Tongue (tissue), 2 donors: ENCODE data around the gene APOOL. TPM values are rescaled to one million over a fixed set of nuclear protein-coding genes. Genes with fewer than 3 reads are reported as not detected.
"Not testable (repeated sequence)": the region's sequence is repeated elsewhere in the genome, so short reads cannot be mapped to it uniquely, and the experiment has no call there.

Experiments used
- DNase-seq: peaks from one replicate; pipeline ENCODE4 v3.0.0-alpha.2; 2015
- total RNA-seq: library from RNA; depleted of rRNA; stranded (reverse); fragments of >200 nt; gene quantifications from one replicate; pipeline ENCODE4 v1.2.3, GENCODE V29; 2014

Gene APOOL, protein sequence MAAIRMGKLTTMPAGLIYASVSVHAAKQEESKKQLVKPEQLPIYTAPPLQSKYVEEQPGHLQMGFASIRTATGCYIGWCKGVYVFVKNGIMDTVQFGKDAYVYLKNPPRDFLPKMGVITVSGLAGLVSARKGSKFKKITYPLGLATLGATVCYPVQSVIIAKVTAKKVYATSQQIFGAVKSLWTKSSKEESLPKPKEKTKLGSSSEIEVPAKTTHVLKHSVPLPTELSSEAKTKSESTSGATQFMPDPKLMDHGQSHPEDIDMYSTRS
- 8.7 TPM for total RNA-seq

DNA sequence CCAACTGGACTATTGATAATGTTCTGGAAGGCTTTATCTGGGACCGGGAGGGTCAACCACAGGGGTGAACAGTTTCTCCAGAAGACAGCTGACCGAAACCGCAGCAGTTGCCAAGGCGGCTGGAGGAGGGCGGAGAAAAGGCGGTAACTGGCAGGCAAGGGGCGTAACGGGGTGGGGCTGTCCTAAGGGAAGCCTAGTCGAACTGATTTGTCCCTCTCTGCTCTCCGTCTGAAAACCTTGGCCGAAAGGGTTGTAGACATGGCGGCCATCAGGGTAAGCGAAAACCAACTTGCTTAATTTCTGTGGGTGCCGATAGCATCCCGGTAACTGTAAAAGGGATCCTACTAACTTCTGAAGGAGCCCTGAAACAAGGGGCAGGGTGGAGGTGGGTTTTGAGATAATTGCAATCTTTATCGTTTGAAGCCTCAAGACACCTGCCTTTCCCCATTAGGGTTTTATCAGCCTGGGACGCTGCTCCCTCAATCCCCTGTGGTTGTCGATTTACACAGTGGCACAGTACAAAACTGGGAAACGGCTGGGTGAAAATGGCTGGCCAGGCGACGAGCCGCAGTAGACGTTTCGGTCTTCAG, at the start of gene APOOL:
APOOL (plus strand) TSS at position 223 of the 590 bp plus-strand sequence; CDS start at position 259, 36 bp downstream.
- peak; percentile 94 for DNase-seq

DNA sequence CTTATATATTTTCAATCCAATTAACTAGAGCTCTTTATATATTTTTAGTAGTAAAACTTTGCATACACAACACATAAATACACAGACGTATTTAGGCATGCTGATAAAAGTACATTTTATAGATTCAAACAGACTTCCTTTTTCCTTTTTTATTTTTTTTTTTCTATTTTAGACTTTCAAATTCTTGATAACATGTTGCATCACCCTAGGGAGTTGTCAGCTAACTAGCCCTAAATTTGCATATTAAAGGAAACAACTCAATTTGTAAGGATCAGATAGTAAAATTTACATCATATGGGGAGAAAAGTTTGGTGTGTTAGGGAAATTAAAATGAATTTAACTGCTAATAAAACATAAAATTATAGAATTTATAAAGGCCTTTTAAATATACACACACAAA, 47.4 kb upstream of the APOOL start:
- DNase-seq = no peak

DNA sequence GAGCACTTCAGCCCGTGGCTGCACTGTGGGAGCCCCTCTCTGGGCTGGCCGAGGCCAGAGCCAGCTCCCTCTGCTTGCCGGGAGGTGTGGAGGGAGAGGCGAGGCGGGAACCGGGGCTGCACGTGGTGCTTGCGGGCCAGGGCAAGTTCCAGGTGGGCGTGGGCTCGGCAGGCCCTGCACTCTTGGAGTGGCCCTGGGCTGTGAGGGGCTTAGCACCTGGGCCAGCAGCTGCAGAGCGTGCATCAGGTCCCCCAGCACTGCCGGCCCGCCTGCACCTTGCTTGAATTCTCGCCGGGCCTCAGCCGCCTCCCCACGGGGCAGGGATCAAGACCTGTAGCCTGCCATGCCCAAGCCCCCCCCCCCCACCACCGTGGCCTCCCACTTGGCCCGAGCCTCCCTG, 28.9 kb upstream of the APOOL start:
- no peak for DNase-seq

GRCh38 chrX:84991739-84992138, 11.9 kb upstream of the APOOL start:
- not testable (repeated sequence) for DNase-seq

DNA sequence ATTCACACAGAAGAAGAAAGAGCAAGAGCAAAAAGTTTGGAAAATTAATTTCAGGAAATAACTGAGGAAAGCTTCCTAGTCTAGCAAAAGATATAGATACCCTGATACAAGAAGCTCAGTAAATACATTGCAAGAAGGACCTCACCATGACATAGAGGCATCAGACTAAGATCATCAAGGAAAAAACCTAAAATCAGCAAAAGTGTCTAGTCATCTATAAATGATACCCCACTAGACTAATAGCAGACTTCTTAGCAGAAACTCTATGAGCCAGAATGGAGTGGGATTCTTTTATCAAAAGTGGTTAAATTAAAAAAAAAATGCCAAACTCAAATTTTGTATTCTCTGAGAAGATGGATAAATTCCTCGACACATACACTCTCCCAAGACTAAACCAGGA, 10.5 kb upstream of the APOOL start:
- no peak for DNase-seq

DNA sequence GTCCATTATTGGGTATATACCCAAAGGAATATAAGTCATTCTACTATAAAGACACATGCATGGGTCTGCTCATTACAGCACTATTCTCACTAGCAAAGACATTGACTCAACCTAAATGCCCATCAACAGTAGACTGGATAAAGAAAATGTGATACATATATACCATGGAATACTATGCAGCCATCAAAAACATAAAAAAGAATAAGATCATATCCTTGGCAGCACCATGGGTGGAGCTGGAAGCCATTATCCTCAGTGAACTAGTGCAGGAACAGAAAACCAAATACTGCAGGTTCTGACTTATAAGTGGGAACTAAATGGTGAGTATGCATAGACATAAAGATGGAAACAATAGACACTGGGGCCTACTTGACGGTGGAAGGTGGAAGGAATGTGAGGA, 2.3 kb upstream of the APOOL start:
- DNase-seq = no peak

- DNase-seq = no peak
Observed at GRCh38 chrX:85004255-85004654, 578 bp downstream of the APOOL start.

GRCh38 chrX:85012098-85012497, 8.4 kb downstream of the APOOL start:
- no peak for DNase-seq

- DNase-seq = not testable (repeated sequence)
Observed at GRCh38 chrX:85015351-85015750, 11.7 kb downstream of the APOOL start.

- no peak for DNase-seq
Observed at GRCh38 chrX:85017721-85018120, 14.0 kb downstream of the APOOL start.

- no peak for DNase-seq
Observed at GRCh38 chrX:85018471-85018870, 14.8 kb downstream of the APOOL start.

- DNase-seq = no peak
Observed at GRCh38 chrX:85020216-85020615, 16.5 kb downstream of the APOOL start.

- no peak for DNase-seq
Observed at GRCh38 chrX:85024044-85024443, 20.4 kb downstream of the APOOL start.

DNA sequence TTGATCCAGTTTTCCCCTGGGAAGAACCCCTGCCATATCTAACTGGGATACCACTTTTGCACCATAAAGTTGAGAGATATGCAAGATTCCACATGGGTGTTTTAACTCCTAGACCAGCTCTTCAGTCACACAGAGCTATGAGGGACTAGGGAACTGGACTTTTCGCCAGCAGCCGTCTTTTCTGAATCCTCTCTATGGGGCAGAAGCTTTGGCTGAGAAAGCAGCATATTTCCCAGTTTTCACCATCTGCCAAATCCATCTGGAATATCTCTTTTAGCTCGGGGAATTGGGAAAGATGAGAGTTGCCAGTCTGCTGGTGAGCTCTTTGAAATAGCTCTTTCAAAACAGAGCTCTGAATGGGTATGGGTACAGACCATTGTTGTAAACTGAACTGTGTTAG, 20.9 kb downstream of the APOOL start:
- no peak for DNase-seq

DNA sequence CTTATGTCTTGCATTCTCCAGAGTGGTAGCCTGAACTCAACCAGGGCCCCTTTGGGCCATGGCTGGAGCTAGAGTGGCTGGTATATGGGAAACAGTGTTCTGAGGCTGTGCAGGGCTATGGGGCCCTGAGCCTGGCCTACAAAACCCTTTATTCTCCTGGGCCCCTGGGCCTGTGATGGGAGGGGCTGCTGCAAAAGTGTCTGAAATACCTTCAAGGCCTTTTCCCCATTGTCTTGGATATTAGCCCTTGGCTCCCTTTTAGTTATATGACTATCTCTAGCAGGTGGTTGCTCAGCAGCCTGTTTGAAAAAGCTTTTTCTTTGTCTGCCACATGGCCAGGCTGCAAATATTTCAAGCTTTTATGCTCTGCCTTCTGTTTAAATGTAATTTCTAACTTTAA, 22.5 kb downstream of the APOOL start:
- no peak for DNase-seq

GRCh38 chrX:85029043-85029442, 25.4 kb downstream of the APOOL start:
- no peak for DNase-seq

GRCh38 chrX:85031505-85031904, 27.8 kb downstream of the APOOL start:
- no peak for DNase-seq

- no peak for DNase-seq
Observed at GRCh38 chrX:85037114-85037513, 33.4 kb downstream of the APOOL start.

- no peak for DNase-seq
Observed at GRCh38 chrX:85051627-85052026, 48.0 kb downstream of the APOOL start.

DNA sequence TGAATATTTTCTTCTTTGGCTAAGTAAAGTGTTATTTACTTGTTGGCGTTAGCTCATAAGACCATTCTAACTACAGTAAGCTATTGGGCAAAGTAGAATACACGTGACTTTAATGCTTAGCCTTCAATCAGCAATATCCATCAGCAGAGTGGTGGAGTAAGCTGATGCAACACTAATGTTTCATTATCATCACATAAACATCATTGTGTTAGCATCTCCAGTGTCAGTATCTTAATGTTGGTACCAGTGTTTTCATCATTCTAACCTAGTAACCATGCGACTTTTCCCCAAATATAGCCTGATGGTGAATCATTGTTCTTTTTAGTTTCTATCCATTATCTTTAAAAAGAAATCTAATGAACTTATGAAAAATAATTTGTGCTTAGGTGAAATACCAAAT, 48.5 kb downstream of the APOOL start:
- no peak for DNase-seq

DNA sequence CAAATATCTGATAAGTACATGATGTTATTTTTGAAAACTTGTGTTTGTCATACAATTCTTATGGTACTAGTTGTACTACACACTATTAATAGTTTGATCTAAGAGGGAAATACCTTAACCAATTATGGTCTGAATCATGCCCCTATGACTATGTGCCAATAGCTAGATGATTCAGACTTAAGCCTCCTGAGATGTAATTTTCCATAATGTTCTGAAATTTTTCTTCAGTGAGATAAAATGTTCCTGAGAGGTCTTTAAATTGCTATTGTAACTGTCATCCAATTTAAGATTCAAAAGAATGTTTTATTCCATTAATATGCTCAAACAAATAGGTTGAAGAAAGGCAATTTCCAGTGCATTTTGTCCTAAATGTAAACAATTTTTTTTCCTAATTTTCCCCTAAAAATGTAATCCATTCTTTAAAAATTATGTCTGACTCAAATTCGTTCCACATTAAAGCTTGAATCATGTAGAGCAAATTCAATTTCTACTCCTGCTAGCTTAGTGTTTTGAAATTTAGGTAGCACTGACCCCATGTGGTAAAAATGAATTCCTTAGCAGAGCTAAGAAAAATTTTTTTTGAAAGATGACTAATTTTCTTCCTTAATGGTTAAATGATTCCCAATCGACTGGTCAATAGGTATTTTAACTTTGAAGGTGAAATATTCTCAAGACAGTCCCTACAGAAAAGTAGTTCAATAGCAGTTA, 49.1 kb downstream of the APOOL start:
- DNase-seq = peak; percentile 0

DNA sequence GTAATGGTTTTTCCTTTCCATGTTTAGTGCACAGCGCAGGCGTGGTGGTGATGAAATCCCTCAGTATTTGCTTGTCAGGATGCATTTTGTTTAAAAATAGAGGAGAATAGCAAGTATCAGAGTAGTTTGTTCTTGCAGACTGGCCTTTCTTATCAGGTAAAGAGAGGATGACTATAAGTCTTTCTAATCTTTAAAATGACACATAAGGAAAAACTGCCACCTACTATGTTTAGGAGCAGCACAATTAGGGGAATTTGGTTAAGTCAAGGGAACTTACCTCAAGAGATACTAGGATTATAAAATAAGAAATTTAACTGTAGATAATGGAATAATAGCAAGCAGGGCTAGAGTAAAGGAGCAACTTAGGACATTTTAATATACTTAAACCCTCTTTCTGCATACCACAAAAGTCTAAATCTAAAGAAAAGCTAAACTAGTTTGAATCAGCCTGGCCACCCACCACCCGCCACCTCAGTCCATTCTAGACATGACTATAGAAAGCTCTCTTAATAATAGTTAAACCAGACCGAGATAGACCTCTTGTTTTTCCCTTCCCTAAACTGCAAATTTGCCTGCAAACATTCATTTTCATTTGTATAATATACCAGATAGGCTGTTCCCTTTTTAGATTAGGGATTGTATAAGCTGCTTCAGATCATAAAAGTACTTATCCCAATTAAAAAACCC, 62.0 kb downstream of the APOOL start:
- DNase-seq = no peak

DNA sequence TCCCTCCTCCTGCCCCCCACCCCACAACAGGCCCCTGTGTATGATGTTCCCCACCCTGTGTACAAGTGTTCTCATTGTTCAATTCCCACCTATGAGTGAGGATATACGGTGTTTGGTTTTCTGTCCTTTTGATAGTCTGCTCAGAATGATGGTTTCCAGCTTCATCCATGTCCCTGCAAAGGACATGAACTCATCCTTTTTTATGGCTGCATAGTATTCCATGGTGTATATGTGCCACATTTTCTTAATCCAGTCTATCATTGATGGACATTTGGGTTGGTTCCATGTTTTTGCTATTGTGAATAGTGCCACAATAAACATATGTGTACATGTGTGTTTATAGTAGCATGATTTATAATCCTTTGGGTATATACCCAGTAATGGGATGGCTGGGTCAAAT, 73.6 kb downstream of the APOOL start:
- DNase-seq = not testable (repeated sequence)
